Gastroesophageal sphincter (tissue), 4 donors: ENCODE measurements around the gene GOLGA5. TPM values are rescaled to one million over a fixed set of nuclear protein-coding genes. Genes with fewer than 3 reads are reported as not detected.

ENCODE experiments used
- ATAC-seq: fragments of 150-250 bp; one replicate; pipeline ENCODE4 v1.9.1; 2016; ENCODE audit warnings: mild to moderate bottlenecking, moderate library complexity
- H3K27ac ChIP-seq, 4 donors: fragments of 200-600 bp; sonication (generic) in 3 of 4; 1 replicate in 3 of 4; 2 replicates in 1 of 4; pipeline ENCODE4 v1.5.1; 2016 to 2019
- H3K27me3 ChIP-seq: fragments of 200-600 bp; sonication (generic); one replicate; pipeline ENCODE4 v1.5.1; 2019
- H3K36me3 ChIP-seq, 2 donors: fragments of 200-600 bp; sonication (generic); one replicate each; pipeline ENCODE4 v1.5.1; 2019; ENCODE audit warnings: control low read depth in 1 of 2
- H3K4me1 ChIP-seq, 3 donors: fragments of 200-600 bp; sonication (generic); 1 replicate in 2 of 3; 2 replicates in 1 of 3; pipeline ENCODE4 v1.5.1; 2016 to 2019; ENCODE audit warnings: control low read depth in 2 of 3
- H3K4me3 ChIP-seq, 2 donors: fragments of 200-600 bp; sonication (generic); one replicate each; pipeline ENCODE4 v1.5.1; 2019; ENCODE audit warnings: mild to moderate bottlenecking in 1 of 2, moderate library complexity in 1 of 2
- H3K9me3 ChIP-seq, 3 donors: fragments of 200-600 bp; sonication (generic); one replicate each; pipeline ENCODE4 v1.5.1; 2017 to 2019; ENCODE audit warnings: control low read depth in 2 of 3
- EP300 ChIP-seq: sonication (generic); formaldehyde crosslinking; IDR thresholded peaks from one replicate; pipeline ENCODE4 v1.6.1; 2017; ENCODE audit warnings: antibody characterized with exemption, mild to moderate bottlenecking
- POLR2A ChIP-seq, 2 donors: fragments of 450-650 bp; IDR thresholded peaks; one replicate each; pipeline ENCODE4 v1.6.1; 2017; ENCODE audit warnings: antibody characterized with exemption in 2 of 2, mild to moderate bottlenecking in 2 of 2, moderate library complexity in 1 of 2
- POLR2AphosphoS5 ChIP-seq: sonication (generic); formaldehyde crosslinking; IDR thresholded peaks from one replicate; pipeline ENCODE4 v1.6.1; 2017; ENCODE audit warnings: antibody characterized with exemption
- WGBS, 2 donors: methylation state at CpG; one replicate each; pipeline ENCODE4 v1.1.5; 2018; ENCODE audit warnings: low coverage in 1 of 2; 5-methylcytosine and 5-hydroxymethylcytosine counted together
- total RNA-seq, 4 donors: library from RNA; depleted of rRNA; stranded (reverse); fragments of >200 nt; gene quantifications; one replicate each; pipeline ENCODE4 v1.1.0, GENCODE V29; 2016
- TF ChIP-seq, protein P1 (sequence below), 4 experiments: fragments of 200-600 bp in 2 of 4; fragments of 450-650 bp in 2 of 4; sonication (generic) in 1 of 4; IDR thresholded peaks; one replicate each; pipeline ENCODE4 v1.5.1; 2017 to 2019; ENCODE audit warnings: antibody characterized with exemption in 4 of 4, mild to moderate bottlenecking in 2 of 4, moderate library complexity in 2 of 4

The GOLGA5 gene
- total RNA-seq, 4 donors from 2014 or later, result 27.6 to 41.7 (median 36.7) TPM

- WGBS, 2 donors, result 82 to 88% methylated on average over 4 to 5 of the region's 5 CpGs
- TF ChIP-seq, protein P1, sequence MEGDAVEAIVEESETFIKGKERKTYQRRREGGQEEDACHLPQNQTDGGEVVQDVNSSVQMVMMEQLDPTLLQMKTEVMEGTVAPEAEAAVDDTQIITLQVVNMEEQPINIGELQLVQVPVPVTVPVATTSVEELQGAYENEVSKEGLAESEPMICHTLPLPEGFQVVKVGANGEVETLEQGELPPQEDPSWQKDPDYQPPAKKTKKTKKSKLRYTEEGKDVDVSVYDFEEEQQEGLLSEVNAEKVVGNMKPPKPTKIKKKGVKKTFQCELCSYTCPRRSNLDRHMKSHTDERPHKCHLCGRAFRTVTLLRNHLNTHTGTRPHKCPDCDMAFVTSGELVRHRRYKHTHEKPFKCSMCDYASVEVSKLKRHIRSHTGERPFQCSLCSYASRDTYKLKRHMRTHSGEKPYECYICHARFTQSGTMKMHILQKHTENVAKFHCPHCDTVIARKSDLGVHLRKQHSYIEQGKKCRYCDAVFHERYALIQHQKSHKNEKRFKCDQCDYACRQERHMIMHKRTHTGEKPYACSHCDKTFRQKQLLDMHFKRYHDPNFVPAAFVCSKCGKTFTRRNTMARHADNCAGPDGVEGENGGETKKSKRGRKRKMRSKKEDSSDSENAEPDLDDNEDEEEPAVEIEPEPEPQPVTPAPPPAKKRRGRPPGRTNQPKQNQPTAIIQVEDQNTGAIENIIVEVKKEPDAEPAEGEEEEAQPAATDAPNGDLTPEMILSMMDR (IDR thresholded peaks at IDR 0.05), result no peak
- TF ChIP-seq POLR2A (IDR thresholded peaks at IDR 0.05) (no peak), EP300 (no peak), POLR2AphosphoS5 (no peak)
These were observed 89.0 kb downstream of the GOLGA5 start for GRCh38 chr14:92883066-92883465.

GRCh38 chr14:92884410-92884809 is 90.3 kb downstream of the GOLGA5 start:
- TF ChIP-seq EP300, result no peak
- no peak for TF ChIP-seq POLR2AphosphoS5
- no peak for TF ChIP-seq POLR2A (IDR thresholded peaks at IDR 0.05)
- TF ChIP-seq, protein P1 (IDR thresholded peaks at IDR 0.05), result no peak
- no peak overlapping the region for H3K4me3 ChIP-seq
- no peak overlapping the region for H3K27ac ChIP-seq
- H3K36me3 ChIP-seq, result no peaks in the 10 kb centered on the region
- no peaks in the 10 kb centered on the region for H3K4me1 ChIP-seq
- ATAC-seq, result no peak
- H3K27me3 ChIP-seq, result peaks cover 38% of the 10 kb centered on the region
- peaks cover 0 to 4% (median 0%) of the 10 kb centered on the region in 3 donors for H3K9me3 ChIP-seq
- WGBS, 2 donors, result 37 to 66% methylated on average over 3 of the region's 3 CpGs

More at GRCh38 chr14:92883066-92883465, 89.0 kb downstream of the GOLGA5 start:
- Histone ChIP-seq H3K27ac (no peak overlapping the region), H3K36me3 (no peaks in the 10 kb centered on the region), H3K9me3 (peaks cover 0 to 4% (median 0%) of the 10 kb centered on the region in 3 donors), H3K4me3 (no peak overlapping the region), H3K27me3 (peaks cover 41% of the 10 kb centered on the region), H3K4me1 (peaks cover 0 to 7% (median 0%) of the 10 kb centered on the region in 3 donors)
- ATAC-seq, result no peak

DNA sequence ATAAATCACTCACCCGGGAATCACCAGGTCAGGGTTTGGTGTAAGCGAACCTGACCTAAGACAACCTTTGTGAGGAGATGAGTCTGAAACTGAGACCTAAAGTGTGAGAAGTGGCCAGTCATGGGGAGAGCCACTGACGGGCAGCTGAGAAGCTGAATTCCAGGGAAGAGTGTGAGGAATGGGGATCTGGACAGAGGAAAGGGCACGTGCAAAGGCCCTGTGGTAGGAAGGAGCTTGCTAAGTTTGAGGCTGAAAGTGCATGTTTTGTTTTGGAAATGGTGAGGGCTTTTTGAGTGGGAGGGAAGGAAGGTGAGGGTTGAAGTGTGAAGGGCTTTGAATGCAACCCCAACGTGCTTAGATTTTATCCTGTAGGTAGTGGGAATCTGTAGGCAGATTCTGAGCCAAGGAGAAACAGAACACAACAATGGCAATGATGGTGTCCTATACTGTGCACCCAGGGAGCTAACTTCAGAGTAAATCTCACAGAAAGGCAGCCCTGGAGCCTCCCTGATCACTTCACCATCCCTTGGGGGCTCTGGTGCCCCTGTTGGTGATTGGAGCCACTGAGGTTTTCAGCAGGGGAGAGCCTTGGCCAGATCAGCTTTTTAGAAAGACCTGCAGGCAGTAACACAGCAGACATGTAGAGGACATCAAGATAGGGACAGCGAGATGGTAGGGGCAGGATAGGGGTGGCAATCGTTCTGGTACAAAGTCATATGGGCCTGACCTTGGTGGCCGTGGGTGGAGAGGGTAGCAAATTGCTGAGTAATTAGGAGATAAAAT is 91.4 kb downstream of the GOLGA5 start:
- peaks cover 32% of the 10 kb centered on the region for H3K27me3 ChIP-seq
- WGBS, 2 donors, result 63 to 72% methylated on average over 4 to 7 of the region's 8 CpGs
- no peak for ATAC-seq
- H3K4me1 ChIP-seq, result no peaks in the 10 kb centered on the region
- no peak overlapping the region for H3K4me3 ChIP-seq
- H3K27ac ChIP-seq, result no peak overlapping the region
- no peaks in the 10 kb centered on the region for H3K36me3 ChIP-seq
- peaks cover 0 to 4% (median 0%) of the 10 kb centered on the region in 3 donors for H3K9me3 ChIP-seq
- no peak for TF ChIP-seq EP300
- TF ChIP-seq POLR2A (IDR thresholded peaks at IDR 0.05), result no peak
- TF ChIP-seq POLR2AphosphoS5, result no peak
- TF ChIP-seq, protein P1 (IDR thresholded peaks at IDR 0.05), result no peak

DNA sequence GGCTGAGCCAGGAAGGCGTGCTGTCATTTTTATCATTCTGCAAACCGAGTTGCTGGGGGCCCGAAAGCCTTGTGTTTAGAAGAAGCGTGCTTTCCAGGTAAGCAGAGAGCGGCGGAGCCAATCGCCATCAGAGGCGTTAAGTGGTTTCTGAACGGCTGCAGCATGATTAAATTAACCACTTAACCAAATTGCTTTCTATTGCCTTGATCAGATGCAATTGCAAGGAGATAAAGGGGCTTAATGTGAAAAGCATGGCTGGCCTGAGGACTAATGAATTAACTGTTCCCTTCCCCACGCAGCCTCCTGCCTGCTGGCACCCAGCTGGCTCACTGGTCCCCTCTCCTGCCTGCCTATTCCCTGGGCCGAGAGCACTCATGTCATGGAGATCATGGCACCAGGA is 92.2 kb downstream of the GOLGA5 start:
- ATAC-seq, result no peak

More for the DNA sequence above, 92.2 kb downstream of the GOLGA5 start:
- TF ChIP-seq POLR2A (IDR thresholded peaks at IDR 0.05) (no peak), EP300 (no peak), POLR2AphosphoS5 (no peak)
- TF ChIP-seq, protein P1 (IDR thresholded peaks at IDR 0.05), result no peak
- no peak overlapping the region for H3K27ac ChIP-seq
- H3K27me3 ChIP-seq, result peaks cover 24% of the 10 kb centered on the region
- H3K36me3 ChIP-seq, result no peaks in the 10 kb centered on the region
- no peaks in the 10 kb centered on the region for H3K4me1 ChIP-seq
- 14 to 79% methylated on average over 5 to 10 of the region's 11 CpGs for WGBS, 2 donors
- H3K9me3 ChIP-seq, result peaks cover 0 to 4% (median 0%) of the 10 kb centered on the region in 3 donors
- no peak overlapping the region for H3K4me3 ChIP-seq
